Small intestine (tissue), 7 donors: ENCODE data around the gene HOMER1. TPM values are rescaled to one million over a fixed set of nuclear protein-coding genes. Genes with fewer than 3 reads are reported as not detected.
A peak's percentile ranks its signal among the peaks of the same experiment; 100 is the strongest.

ENCODE experiments used
- DNase-seq, 2 donors: peaks; one replicate each; pipeline versions ENCODE4 v3.0.0 to v3.0.0-alpha.2; 2013
- FAIRE-seq: peaks from 2 replicates; lab custom pipeline; 2012; peaks lifted over from hg19 to GRCh38; lab: Jason Lieb, UNC
- H3K27ac ChIP-seq, 3 donors: one replicate each; pipeline ENCODE4 v1.5.1; 2013; ENCODE audit warnings: low read length in 2 of 3, mild to moderate bottlenecking in 2 of 3, control low read depth in 1 of 3, inconsistent platforms in 1 of 3, low read depth in 1 of 3, moderate library complexity in 1 of 3
- H3K27me3 ChIP-seq, 3 donors: one replicate each; pipeline ENCODE4 v1.6.1; 2013; ENCODE audit warnings: low read length in 3 of 3, inconsistent platforms in 1 of 3; ENCODE audit not compliant: control insufficient read depth in 3 of 3, insufficient read depth in 3 of 3
- H3K36me3 ChIP-seq, 3 donors: one replicate each; pipeline ENCODE4 v1.6.1; 2013; ENCODE audit warnings: low read length in 3 of 3, inconsistent platforms in 1 of 3, low read depth in 1 of 3, mild to moderate bottlenecking in 1 of 3, moderate library complexity in 1 of 3; ENCODE audit not compliant: control insufficient read depth in 3 of 3, insufficient read depth in 2 of 3
- H3K4me1 ChIP-seq, 3 donors: one replicate each; pipeline ENCODE4 v1.6.1; 2013; ENCODE audit warnings: low read length in 2 of 3, inconsistent platforms in 1 of 3, low read depth in 1 of 3, mild to moderate bottlenecking in 1 of 3, moderate library complexity in 1 of 3; ENCODE audit not compliant: control insufficient read depth in 3 of 3, insufficient read depth in 2 of 3
- H3K4me3 ChIP-seq, 3 donors: one replicate each; pipeline ENCODE4 v1.5.1; 2013; ENCODE audit warnings: low read length in 3 of 3, control low read depth in 1 of 3, inconsistent platforms in 1 of 3, low read depth in 1 of 3, mild to moderate bottlenecking in 1 of 3, moderate library complexity in 1 of 3
- H3K9me3 ChIP-seq, 2 donors: one replicate each; pipeline ENCODE4 v1.6.1; 2013; ENCODE audit warnings: low read depth in 1 of 2, low read length in 1 of 2; ENCODE audit not compliant: control insufficient read depth in 2 of 2, insufficient read depth in 1 of 2
- WGBS, 3 donors: extraction: QIAGEN DNeasy Blood & Tissue Kit; methylation state at CpG; one replicate each; pipeline ENCODE4 v1.1.7; 2013; 5-methylcytosine and 5-hydroxymethylcytosine counted together
- polyA plus RNA-seq, 4 donors: library from polyadenylated mRNA; stranded (reverse) in 3 of 4; unstranded in 1 of 4; fragments of 200-250 nt in 3 of 4; fragments of 120-200 nt in 1 of 4; gene quantifications; one replicate each; pipeline versions ENCODE4 v1.2.1 to v1.2.3, GENCODE V29; 2013
- donor health status: healthy with polysubstance abuse.
- donor health status: control.
- donor health status: control.
- donor health status: Bipolar disorder and iron deficiency.
- donor health status: healthy.

HOMER1 gene
- polyA plus RNA-seq, 4 donors = 0.27 to 2.6 (median 0.39) TPM; not detected in 1

DNA sequence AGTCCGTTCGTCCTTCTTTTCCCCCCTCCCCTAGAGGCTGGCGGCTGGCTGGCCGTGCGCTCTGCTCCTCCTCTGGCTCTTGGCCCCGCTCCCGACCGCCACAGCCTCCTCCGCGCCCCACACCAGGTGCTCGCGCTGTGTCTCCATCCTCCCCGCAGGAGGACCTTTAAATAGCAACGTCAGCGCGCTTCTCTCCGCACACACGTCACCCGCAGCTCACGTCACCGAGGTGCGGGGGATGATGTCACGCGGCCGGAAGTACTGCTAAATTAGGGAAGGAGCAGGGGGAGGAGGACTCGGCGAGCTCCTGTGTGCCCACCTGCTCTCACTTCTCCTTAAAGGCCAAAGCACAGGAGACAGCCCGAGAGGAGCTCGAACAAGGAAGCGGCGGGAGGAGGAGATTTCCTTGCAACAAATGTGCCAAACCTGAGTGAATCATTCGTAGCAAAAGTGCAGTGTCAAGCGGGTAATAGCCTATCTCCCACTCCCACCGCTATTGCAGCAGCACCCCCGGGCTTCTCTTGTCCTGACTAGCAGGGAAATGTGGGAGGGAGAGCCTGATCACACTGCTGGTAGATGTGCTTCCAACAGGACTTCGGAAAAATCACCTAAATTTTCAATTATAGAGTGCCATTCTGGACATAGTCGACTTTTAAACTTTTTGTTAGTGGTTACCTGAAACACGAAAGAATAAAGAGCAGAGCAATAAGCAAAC, 614 bp upstream of the HOMER1 start:
- DNase-seq (peak; percentile 88 to 96), FAIRE-seq (no peak)

DNA sequence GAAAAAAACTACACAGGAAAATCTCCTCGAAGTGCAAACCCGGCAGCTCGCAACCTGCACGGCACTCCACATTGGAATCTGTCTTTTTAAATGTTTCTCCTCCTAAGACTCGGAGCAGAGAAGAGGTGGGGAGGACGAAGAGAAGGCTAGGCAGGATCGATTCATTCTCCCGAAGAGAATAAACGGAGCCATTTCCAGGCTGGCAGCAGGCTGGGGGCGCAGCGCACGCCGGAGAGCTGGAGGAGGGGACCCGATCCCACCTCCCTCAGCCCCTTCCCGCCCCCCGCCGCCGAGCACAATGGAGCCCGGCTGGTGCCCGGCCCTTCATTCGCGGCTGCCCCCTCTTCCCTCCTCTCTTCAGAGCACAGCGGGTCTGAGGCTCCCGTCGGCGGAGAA, 628 bp downstream of the HOMER1 start:
- Histone ChIP-seq H3K4me3 (peak overlapping the region; percentile 69 to 88 (median 73)), H3K4me1 (peaks cover 0 to 7% (median 0%) of the 10 kb centered on the region in 3 donors), H3K36me3 (no peaks in the 10 kb centered on the region), H3K9me3 (no peaks in the 10 kb centered on the region), H3K27me3 (peaks cover 0 to 28% (median 4%) of the 10 kb centered on the region in 3 donors), H3K27ac (peak overlapping the region in 2 of 3 donors; percentile 46 to 89)
- 0 to 1% (median 0%) methylated on average over 18 to 26 of the region's 26 CpGs for WGBS, 3 donors
- FAIRE-seq = no peak
- DNase-seq = no peak

More for the DNA sequence above, 614 bp upstream of the HOMER1 start:
- H3K4me1 ChIP-seq = peaks cover 0 to 7% (median 0%) of the 10 kb centered on the region in 3 donors
- H3K27me3 ChIP-seq = peaks cover 0 to 28% (median 4%) of the 10 kb centered on the region in 3 donors
- H3K9me3 ChIP-seq = no peaks in the 10 kb centered on the region
- H3K4me3 ChIP-seq = peak overlapping the region; percentile 69 to 88 (median 73)
- no peaks in the 10 kb centered on the region for H3K36me3 ChIP-seq
- 0 to 2% (median 1%) methylated on average over 35 to 38 of the region's 38 CpGs for whole genome bisulfite sequencing, 3 donors
- peak overlapping the region; percentile 79 to 96 (median 89) for H3K27ac ChIP-seq

DNA sequence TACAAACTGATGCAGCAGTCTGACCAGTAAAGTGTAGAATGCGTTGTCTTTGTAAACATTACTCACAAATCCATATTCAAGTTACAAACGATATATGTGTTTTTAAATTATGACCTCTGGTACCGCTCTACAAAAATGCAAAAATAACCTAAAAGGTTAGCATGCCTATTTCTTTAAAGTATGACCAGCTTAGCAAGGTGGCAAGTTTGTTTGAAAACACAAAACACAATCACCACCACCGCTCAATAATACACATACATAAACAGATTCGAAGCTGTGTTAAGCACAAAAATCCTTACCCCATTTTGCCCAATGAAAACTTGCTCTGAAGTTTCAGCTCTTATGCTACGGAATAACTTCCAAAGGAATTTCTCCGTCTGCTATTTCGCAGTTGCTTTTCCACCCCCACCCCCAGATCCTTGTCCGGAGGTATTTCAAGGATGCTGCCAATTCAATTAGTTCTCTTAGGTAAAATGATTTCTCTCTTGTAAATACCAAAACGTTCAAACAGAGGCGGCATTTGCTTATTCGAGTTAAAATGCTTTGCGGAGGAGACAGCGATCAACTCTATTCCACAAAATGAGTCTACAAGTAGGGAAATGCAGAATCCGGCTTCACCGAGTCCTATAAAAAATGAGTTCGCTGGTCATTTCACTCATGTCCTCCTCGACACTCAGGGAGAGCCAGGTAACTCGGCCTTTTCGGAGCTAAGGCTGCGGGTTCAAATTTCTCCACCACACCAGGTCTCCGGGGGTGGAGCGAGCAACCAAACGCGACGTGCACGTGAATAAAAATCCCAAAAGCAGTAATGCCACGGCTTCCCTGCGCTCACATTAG, 1.2 kb downstream of the HOMER1 start:
- H3K36me3 ChIP-seq = no peaks in the 10 kb centered on the region
- DNase-seq (peak; percentile 9 to 55), FAIRE-seq (no peak)
- peaks cover 0 to 28% (median 4%) of the 10 kb centered on the region in 3 donors for H3K27me3 ChIP-seq
- no peaks in the 10 kb centered on the region for H3K9me3 ChIP-seq
- 5 to 11% (median 7%) methylated on average over 29 of the region's 29 CpGs for WGBS, 3 donors
- H3K4me3 ChIP-seq = peak overlapping the region in 2 of 3 donors; percentile 73 to 88
- H3K27ac ChIP-seq = no peak overlapping the region
- peaks cover 0 to 7% (median 0%) of the 10 kb centered on the region in 3 donors for H3K4me1 ChIP-seq

DNA sequence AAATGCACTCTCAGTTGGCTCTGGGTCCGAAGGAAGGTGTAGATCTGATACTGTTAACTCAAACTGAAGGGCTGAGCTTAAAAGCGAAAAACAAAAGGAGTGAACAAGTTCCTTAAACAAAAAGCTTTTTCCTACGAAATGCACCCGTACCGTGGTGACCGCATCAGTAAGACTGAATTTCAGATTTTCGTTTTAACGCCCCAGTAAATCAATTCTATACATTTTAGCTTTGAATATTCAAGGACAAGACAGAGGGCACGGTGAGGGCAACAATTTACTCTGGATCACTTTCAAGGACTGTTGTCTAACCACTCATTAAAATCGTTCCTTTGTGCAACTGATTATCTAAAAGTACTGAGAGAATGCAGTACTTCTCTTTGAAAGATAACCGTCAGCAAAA, 1.9 kb downstream of the HOMER1 start:
- peak in 1 of 2 donors; percentile 1 for DNase-seq
- no peaks in the 10 kb centered on the region for H3K36me3 ChIP-seq

DNA sequence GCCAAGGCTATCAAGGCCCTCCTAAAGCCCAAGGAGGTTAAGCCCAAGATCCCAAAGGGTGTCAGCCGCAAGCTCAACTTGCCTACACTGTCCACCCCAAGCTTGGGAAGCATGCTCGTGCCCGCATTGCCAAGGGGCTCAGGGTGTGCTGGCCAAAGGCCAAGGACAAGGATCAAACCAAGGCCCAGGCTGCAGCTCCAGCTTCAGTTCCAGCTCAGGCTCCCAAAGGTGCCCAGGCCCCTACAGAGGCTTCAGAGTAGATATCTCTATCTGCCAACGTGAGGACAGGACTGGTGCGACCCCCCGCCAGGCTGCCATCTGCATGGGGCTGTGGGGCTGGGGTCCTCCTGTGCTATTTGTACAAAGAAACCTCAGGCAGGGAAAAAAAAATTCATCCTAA, 3.3 kb downstream of the HOMER1 start:
- H3K27ac ChIP-seq = no peak overlapping the region
- FAIRE-seq (no peak), DNase-seq (no peak)
- 94 to 95% (median 95%) methylated on average over 6 of the region's 6 CpGs for WGBS, 3 donors
- H3K4me1 ChIP-seq = peaks cover 0 to 7% (median 0%) of the 10 kb centered on the region in 3 donors
- H3K27me3 ChIP-seq = peaks cover 0 to 28% (median 4%) of the 10 kb centered on the region in 3 donors
- no peaks in the 10 kb centered on the region for H3K9me3 ChIP-seq
- H3K4me3 ChIP-seq = no peak overlapping the region
- H3K36me3 ChIP-seq = no peaks in the 10 kb centered on the region

More for the DNA sequence above, 1.9 kb downstream of the HOMER1 start:
- Histone ChIP-seq H3K4me3 (no peak overlapping the region), H3K27me3 (peaks cover 0 to 28% (median 4%) of the 10 kb centered on the region in 3 donors), H3K27ac (no peak overlapping the region), H3K9me3 (no peaks in the 10 kb centered on the region), H3K4me1 (peaks cover 0 to 7% (median 0%) of the 10 kb centered on the region in 3 donors)
- FAIRE-seq = no peak
- 23 to 27% (median 24%) methylated on average over 11 of the region's 11 CpGs for WGBS, 3 donors

DNA sequence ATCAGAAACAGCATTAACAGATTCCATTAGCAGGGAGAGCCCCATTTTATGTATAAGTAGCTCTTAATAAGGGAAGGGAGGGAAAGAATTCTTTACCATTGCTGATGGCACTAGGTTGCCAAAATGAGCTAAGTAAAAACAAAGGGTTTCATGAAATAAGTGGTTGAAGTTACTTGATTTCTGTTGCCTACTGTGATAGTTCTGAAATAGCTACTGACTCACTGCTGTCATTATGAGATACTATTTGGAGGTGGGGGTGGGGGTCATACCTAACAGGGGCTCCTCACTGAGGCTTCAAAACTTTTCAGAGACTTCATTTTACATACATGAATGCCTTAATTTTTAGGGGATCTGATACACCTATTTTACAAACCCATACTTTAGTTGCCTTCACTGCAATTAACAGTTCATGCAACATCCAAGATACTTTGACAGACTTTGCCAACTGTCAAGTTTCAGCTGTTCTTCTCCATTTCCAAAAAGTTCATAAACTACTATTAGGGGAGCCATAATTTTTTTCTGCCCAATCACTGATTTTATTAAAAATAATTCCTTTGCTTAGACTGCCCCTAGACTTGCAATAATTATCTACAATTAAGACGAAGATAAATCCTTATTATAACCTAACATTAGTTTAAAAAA, 4.6 kb downstream of the HOMER1 start:
- Histone ChIP-seq H3K27me3 (peaks cover 0 to 28% (median 4%) of the 10 kb centered on the region in 3 donors), H3K9me3 (no peaks in the 10 kb centered on the region), H3K27ac (no peak overlapping the region), H3K36me3 (no peaks in the 10 kb centered on the region), H3K4me3 (no peak overlapping the region), H3K4me1 (peaks cover 0 to 7% (median 0%) of the 10 kb centered on the region in 3 donors)
- DNase-seq (no peak), FAIRE-seq (no peak)
- WGBS, 3 donors = 74 to 87% (median 83%) methylated on average over 1 of the region's 1 CpG

DNA sequence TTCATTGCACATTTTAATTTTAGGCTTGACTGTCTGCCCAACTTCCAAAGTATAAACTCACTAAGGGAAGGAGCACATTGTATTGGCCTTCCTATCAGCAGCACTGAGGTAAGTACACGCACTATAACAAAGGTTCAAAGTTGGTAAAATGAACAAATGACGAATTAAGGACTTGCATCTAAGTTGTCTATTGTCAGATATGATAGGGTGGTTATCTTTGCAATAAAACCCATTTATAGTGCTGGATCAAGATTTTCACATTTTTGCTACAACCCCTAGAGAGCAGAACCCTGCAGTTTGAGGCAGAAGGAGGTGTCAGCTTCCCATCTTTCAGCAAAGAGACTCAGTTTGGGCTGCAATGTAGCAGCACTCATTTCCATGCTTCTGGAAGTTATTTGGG, 5.1 kb downstream of the HOMER1 start:
- 60 to 88% (median 78%) methylated on average over 2 of the region's 2 CpGs for WGBS, 3 donors
- Histone ChIP-seq H3K36me3 (no peaks in the 10 kb centered on the region), H3K27ac (no peak overlapping the region), H3K9me3 (no peaks in the 10 kb centered on the region), H3K27me3 (peaks cover 0 to 28% (median 4%) of the 10 kb centered on the region in 3 donors), H3K4me1 (peaks cover 0 to 7% (median 0%) of the 10 kb centered on the region in 3 donors), H3K4me3 (no peak overlapping the region)
- FAIRE-seq (no peak), DNase-seq (no peak)

DNA sequence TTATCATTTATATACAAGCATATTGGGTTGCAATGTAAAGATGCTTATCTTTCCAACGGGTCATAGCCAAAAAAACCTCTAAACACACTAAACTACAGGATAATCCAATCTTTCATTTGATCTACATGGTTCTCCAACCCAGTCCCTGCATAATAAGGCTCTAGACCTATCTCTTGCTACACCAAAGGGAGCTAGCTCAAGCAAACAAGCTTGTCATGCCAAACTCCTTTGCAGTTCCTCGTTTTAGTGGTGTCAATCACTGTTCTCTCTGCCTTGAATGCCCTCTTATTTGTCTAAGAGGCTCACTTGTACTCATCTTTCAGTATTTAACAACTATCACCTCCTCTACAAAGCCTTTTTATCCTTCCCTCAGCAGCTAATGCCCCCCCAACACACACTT, 5.6 kb downstream of the HOMER1 start:
- Histone ChIP-seq H3K36me3 (no peaks in the 10 kb centered on the region), H3K27me3 (peaks cover 0 to 26% (median 4%) of the 10 kb centered on the region in 3 donors), H3K9me3 (no peaks in the 10 kb centered on the region), H3K4me3 (no peak overlapping the region), H3K4me1 (peaks cover 0 to 5% (median 0%) of the 10 kb centered on the region in 3 donors), H3K27ac (no peak overlapping the region)
- WGBS, 3 donors = 28 to 48% (median 28%) methylated on average over 2 of the region's 2 CpGs
- FAIRE-seq (no peak), DNase-seq (no peak)
